NCI-H1105 treated with DMSO at 0.1 percent for 48 hours (cell line): ENCODE results near the gene MYO1B.

Experiments
- DNase-seq: peaks from one replicate; lab custom pipeline; 2025; lab: John Stamatoyannopoulos, UW

MYO1B gene

GRCh38 chr2:191299010-191299409 is 53.8 kb downstream of the MYO1B start:
- no peak for DNase-seq

- no peak for DNase-seq
Observed at GRCh38 chr2:191299866-191300265, 54.7 kb downstream of the MYO1B start.

DNA sequence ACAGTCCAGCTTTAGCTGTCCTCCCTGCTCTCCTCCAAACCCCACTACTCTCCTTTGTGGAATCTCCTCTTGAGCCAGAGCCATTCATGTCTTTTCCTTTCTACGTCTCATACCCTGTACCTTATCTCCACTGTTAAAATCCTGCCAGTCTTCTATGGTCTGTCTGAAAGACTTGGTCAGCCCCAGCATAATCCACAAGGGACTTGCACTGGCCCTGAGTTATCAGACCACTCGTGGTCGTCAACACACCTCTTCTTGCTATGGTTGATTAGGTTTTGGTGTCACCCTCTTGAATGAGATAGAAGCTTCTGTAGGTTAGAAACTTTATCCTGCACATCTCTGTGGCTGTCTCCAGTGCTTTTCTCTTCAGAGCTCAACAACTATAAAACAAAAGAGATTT is 56.8 kb downstream of the MYO1B start:
- DNase-seq = no peak

- DNase-seq = no peak
Observed at GRCh38 chr2:191302459-191303139, 57.4 kb downstream of the MYO1B start.

DNA sequence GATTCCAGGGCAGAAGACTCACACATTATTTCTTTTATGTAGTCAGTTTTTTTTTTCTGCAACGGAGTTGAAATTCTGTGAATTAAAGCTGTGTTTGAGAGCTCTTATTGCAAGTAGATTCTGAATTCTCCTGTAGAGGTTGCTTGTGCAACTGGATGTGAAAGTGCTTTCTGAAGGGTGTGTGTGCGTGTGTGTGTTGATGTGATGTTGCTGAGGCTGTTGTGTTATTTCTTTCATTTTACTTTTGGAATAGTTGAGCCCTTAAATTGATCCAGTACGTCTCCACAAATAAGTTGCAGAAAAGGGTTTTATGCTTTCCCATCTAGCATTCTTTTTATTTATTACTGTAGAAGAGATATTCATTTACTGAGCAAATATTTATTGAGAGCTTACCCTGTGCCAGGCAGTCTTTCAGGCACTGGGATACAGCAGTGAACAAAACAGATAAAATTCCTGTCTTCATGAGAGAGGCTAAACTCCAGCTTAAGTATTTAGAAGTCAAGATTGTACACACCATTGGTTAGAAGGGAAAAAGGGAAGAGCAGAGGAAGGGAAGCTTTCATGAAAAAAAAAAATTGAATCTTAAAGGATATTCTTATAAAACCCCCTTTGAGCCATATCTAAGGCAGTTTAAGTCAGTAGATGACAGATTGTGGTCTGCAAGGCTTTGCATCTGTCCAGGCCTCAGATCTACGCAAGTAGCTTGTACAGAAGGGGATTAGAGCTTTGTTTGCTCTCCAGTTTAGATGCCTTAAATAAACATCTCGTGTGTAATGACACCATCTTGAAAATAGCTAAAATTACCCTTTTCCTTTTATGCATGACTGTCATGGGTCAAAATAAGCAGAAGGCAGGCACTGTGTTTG is 58.2 kb downstream of the MYO1B start:
- DNase-seq = no peak

- DNase-seq = no peak
Observed at GRCh38 chr2:191304939-191305875, 60.0 kb downstream of the MYO1B start.

DNA sequence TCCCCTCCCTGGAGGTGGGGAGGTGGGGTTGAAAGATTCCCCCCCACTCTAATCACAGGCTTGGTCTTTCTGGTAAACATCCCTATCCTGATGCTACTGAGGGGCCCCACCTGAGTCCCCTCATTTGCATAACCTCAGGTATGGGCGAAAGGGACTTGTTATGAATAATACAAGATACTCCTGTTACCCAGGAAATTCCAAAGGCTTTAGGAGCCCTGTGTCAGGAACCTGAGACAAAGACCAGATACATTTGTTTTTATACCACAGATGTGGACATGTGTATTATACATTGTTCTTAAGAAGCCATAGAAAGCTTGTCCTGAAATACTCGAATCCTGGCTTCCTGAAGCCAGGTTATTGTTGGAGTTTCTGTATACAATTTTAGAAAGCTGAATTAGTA is 62.8 kb downstream of the MYO1B start:
- DNase-seq = no peak

GRCh38 chr2:191311156-191311555 is 66.0 kb downstream of the MYO1B start:
- DNase-seq = no peak

DNA sequence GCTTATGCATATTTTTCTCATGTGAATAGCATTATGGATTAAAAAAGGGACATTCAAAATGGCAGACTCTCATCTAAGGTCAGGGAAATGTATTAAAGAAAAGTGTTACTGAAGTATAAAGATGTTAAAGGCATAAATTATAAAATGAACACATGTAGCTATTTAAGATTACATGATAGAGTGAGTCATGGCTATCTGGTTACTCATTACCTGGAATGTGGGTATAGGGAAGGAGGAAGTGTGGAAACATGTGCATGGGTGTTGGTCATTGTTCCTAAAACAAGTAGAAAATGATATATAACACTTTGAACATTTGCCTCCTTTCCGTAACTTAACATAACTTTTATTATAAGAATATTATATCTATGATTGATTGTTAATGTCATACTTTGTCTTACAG is 66.4 kb downstream of the MYO1B start:
- no peak for DNase-seq

DNA sequence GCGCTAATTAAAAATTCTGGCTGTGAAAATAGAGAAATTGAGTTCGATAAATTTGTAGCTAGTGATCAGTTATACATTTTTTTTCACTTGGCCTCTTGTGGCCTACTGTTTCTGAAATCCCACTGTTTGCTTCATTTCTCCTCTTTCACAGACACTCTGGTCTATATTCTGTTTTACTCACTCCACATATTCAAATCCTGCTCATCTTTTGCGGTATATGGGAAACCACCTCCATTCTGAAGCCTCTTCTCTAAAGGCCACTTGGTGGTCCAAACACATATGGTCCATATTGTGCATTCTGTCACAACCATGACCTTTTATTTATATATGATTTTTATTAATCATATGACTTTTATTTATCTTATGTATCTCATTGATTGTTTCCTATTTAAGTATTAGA is 67.0 kb downstream of the MYO1B start:
- no peak for DNase-seq

DNA sequence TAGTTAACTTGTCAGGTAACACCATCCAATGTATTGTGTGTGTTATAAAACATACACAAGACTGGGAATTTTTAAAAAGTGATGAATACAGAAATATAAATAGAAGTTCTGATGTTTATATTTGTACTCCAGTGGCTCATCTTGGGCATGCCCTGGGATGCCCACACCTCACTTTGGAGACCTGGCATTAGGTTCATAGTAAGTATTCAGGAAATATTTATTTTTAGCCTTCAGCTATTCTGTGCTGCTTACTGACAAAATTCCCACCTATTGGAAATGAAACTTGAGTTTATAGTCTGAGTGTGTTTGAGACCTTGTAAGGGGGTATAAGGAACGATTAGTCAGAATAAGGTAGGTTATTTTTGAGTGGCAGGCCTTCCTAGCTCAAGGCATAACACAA is 67.5 kb downstream of the MYO1B start:
- no peak for DNase-seq

- DNase-seq = no peak
Observed at GRCh38 chr2:191314697-191315364, 69.6 kb downstream of the MYO1B start.

DNA sequence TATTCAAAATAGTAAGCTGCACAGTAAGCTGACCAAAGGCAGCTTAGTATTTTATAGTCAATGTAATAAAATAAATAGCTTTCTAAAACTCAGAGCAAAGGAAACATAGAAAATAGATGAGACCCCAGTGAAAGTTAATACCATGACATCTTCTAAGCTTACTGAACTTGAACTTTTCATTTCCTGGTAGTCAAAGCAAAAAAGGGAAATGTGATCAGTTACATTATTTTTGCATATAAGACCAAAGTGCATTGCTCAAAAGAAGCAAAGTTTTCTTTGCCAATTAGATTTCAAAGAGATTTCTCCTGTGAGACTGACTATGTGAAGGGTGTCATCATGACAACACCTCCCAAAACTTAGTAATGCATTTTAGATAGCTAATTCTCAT is 70.2 kb downstream of the MYO1B start:
- DNase-seq = no peak

GRCh38 chr2:191316246-191316994 is 71.2 kb downstream of the MYO1B start:
- no peak for DNase-seq

- no peak for DNase-seq
Observed at GRCh38 chr2:191318037-191318728, 73.0 kb downstream of the MYO1B start.

- no peak for DNase-seq
Observed at GRCh38 chr2:191318729-191319078, 73.5 kb downstream of the MYO1B start.

DNA sequence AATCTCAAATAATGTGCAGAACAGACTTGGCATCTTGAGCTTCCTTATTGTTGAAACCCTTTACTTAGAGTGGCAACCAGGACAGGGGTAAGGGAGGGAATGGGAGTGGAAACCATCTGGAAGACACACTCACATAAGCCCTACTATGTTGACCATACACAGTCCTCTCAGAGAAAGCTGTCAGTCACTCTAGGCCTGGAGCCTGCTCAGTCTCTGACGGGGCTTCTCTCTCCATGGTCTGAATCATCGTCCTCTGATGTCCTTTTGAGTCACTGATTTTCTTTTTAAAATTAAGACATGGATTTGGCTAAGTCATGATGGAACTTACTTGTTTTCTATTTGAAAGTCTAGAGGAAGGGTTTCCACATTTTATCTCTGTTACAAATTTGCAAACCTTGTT is 74.0 kb downstream of the MYO1B start:
- no peak for DNase-seq

DNA sequence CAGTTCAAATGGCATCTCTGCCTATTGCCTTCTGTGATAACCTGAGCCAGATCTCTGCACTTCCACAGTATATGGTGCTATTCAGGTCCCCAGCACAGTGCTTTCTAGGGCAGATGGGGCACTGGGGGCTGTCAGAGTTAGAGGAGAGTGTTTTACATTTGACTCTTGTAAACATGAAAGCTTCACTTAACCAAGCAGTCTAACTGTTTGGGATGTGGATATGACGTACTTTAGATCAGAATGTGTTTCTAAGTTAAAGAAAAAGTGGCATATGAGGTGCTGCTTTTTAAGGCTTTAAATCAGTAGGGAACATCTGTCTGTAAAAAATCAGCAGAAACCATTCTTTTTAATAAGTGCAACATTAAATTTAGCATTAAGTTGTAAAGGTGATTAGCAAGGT is 75.7 kb downstream of the MYO1B start:
- DNase-seq = no peak

GRCh38 chr2:191321861-191322662 is 76.9 kb downstream of the MYO1B start:
- DNase-seq = no peak
